HS-27A (cell line): ENCODE data around the gene HDAC7.
A peak's percentile ranks its signal among the peaks of the same experiment; 100 is the strongest.
"Not testable (repeated sequence)": the region's sequence is repeated elsewhere in the genome, so short reads cannot be mapped to it uniquely, and the experiment has no call there.

Experiments
- DNase-seq: peaks from one replicate; pipeline ENCODE4 v3.0.0-alpha.2; 2012; ENCODE audit warnings: low read depth, missing footprints

Gene HDAC7

GRCh38 chr12:47828976-47829482 is 9.3 kb upstream of the HDAC7 start:
- no peak for DNase-seq

- no peak for DNase-seq
Observed at GRCh38 chr12:47828008-47828975, 8.6 kb upstream of the HDAC7 start.

- DNase-seq = no peak
Observed at GRCh38 chr12:47825173-47825639, 5.5 kb upstream of the HDAC7 start.

- no peak for DNase-seq
Observed at GRCh38 chr12:47824635-47825034, 4.9 kb upstream of the HDAC7 start.

GRCh38 chr12:47824198-47824597 is 4.5 kb upstream of the HDAC7 start:
- DNase-seq = no peak

GRCh38 chr12:47823422-47824086 is 3.9 kb upstream of the HDAC7 start:
- DNase-seq = no peak

- no peak for DNase-seq
Observed at GRCh38 chr12:47822863-47823262, 3.2 kb upstream of the HDAC7 start.

GRCh38 chr12:47822401-47822800 is 2.7 kb upstream of the HDAC7 start:
- DNase-seq = no peak

- no peak for DNase-seq
Observed at GRCh38 chr12:47821346-47821706, 1.6 kb upstream of the HDAC7 start.

GRCh38 chr12:47820631-47821345 is 1.1 kb upstream of the HDAC7 start:
- DNase-seq = peak; percentile 96

- no peak for DNase-seq
Observed at GRCh38 chr12:47819138-47819895, 386 bp downstream of the HDAC7 start.

- no peak for DNase-seq
Observed at GRCh38 chr12:47818467-47819137, 1.1 kb downstream of the HDAC7 start.

- DNase-seq = no peak
Observed at GRCh38 chr12:47818007-47818376, 1.7 kb downstream of the HDAC7 start.

GRCh38 chr12:47817272-47818006 is 2.3 kb downstream of the HDAC7 start:
- no peak for DNase-seq

GRCh38 chr12:47816403-47817271 is 3.1 kb downstream of the HDAC7 start:
- DNase-seq = no peak

GRCh38 chr12:47815447-47815846 is 4.3 kb downstream of the HDAC7 start:
- not testable (repeated sequence) for DNase-seq

- DNase-seq = no peak
Observed at GRCh38 chr12:47814539-47815170, 5.0 kb downstream of the HDAC7 start.

- no peak for DNase-seq
Observed at GRCh38 chr12:47813511-47814196, 6.0 kb downstream of the HDAC7 start.
